K562 (cell line): Measurements from ENCODE around the gene HPD. TPM values are rescaled to one million over a fixed set of nuclear protein-coding genes. Genes with fewer than 3 reads are reported as not detected.

Experiments used
- CAMTA2 ChIP-seq: fragments of 250-450 bp; sonication (Bioruptor Pico); conservative IDR thresholded peaks from 2 replicates; pipeline ENCODE4 v1.5.1; 2022
- CBX5 ChIP-seq: IDR thresholded peaks from 2 replicates; pipeline ENCODE4 v1.6.1; 2014; ENCODE audit warnings: low read depth, borderline replicate concordance
- CHCHD3 ChIP-seq: fragments of 250-450 bp; sonication (Bioruptor Pico); IDR thresholded peaks from 2 replicates; pipeline ENCODE4 v2.1.2; 2022; ENCODE audit warnings: mild to moderate bottlenecking
- EHMT2 ChIP-seq: fragments of 450-650 bp; IDR thresholded peaks from 2 replicates; pipeline ENCODE4 v1.6.1; 2018; ENCODE audit warnings: antibody characterized with exemption
- ESRRB ChIP-seq: fragments of 250-450 bp; sonication (Bioruptor Pico); IDR thresholded peaks from 2 replicates; pipeline ENCODE4 v1.5.0; 2020; ENCODE audit warnings: mild to moderate bottlenecking, moderate library complexity, borderline replicate concordance
- HMG20B ChIP-seq: fragments of 250-450 bp; sonication (Bioruptor Pico); IDR thresholded peaks from 2 replicates; pipeline ENCODE4 v1.5.0; 2021; ENCODE audit warnings: mild to moderate bottlenecking
- MYC ChIP-seq, 2 experiments: fragments of 250-450 bp in 1 of 2; sonication (Bioruptor Pico) in 1 of 2; IDR thresholded peaks; 2 replicates each; pipeline versions ENCODE4 v1.5.1 to v1.6.1; 2012 to 2021; ENCODE audit warnings: low read depth in 2 of 2, borderline replicate concordance in 1 of 2, improper control_type of control experiment in 1 of 2, low read length in 1 of 2, mild to moderate bottlenecking in 1 of 2, moderate library complexity in 1 of 2
- MYNN ChIP-seq, 2 experiments: sonication (generic); formaldehyde crosslinking in 1 of 2; IDR thresholded peaks; 2 replicates each; pipeline versions ENCODE4 v1.5.0 to v1.6.1; 2016 to 2020; ENCODE audit warnings: antibody characterized with exemption in 1 of 2, missing genetic modification reagents in 1 of 2
- RBM39 ChIP-seq: fragments of 200-400 bp; formaldehyde crosslinking; optimal IDR thresholded peaks from 2 replicates; pipeline ENCODE3; 2018; ENCODE audit warnings: low read depth, low read length
- RNF2 ChIP-seq: sonication (generic); IDR thresholded peaks from 2 replicates; pipeline ENCODE4 v1.6.1; 2016
- SMAD4 ChIP-seq: fragments of 250-450 bp; sonication (Bioruptor Pico); conservative IDR thresholded peaks from 2 replicates; pipeline ENCODE4 v1.8.0; 2021; ENCODE audit warnings: inconsistent platforms, mild to moderate bottlenecking, moderate library complexity
- SP2 ChIP-seq: IDR thresholded peaks from 2 replicates; pipeline ENCODE4 v1.6.1; 2011; ENCODE audit warnings: mild to moderate bottlenecking, low read depth, low read length, moderate library complexity; ENCODE audit not compliant: poor library complexity, severe bottlenecking; ENCODE audit errors: extremely low read depth
- TAF1 ChIP-seq: IDR thresholded peaks from 2 replicates; pipeline ENCODE4 v1.6.1; 2011; ENCODE audit warnings: mild to moderate bottlenecking, low read length, moderate library complexity; ENCODE audit not compliant: insufficient read depth, control insufficient read depth, severe bottlenecking; ENCODE audit errors: extremely low read depth
- ZFP36 ChIP-seq: fragments of 150-350 bp; IDR thresholded peaks from 2 replicates; pipeline ENCODE4 v1.6.1; 2018; ENCODE audit warnings: low read length, low read depth; ENCODE audit not compliant: partially characterized antibody
- ZFPM2 ChIP-seq: fragments of 250-450 bp; sonication (Bioruptor Pico); IDR thresholded peaks from 2 replicates; pipeline ENCODE4 v1.5.1; 2022; ENCODE audit warnings: mild to moderate bottlenecking
- ZNF143 ChIP-seq: sonication (generic); formaldehyde crosslinking; IDR thresholded peaks from 2 replicates; pipeline ENCODE4 v1.9.0; 2022; ENCODE audit warnings: mild to moderate bottlenecking, missing genetic modification reagents
- ZNF354B ChIP-seq: fragments of 250-450 bp; sonication (Bioruptor Pico); IDR thresholded peaks from 2 replicates; pipeline ENCODE4 v1.4.0; 2020
- polyA plus RNA-seq, 8 experiments: library from polyadenylated mRNA; depleted of rRNA in 4 of 8; stranded (reverse) in 5 of 8; unstranded in 3 of 8; fragments of >200 nt; fragmentation: Nextera tagmentation in 2 of 8; fragmentation: Illumina TruSeq in 1 of 8; extraction: Ambion mirVana in 2 of 8; extraction: Trizol in 1 of 8; gene quantifications; 2 replicates each; pipeline versions ENCODE4 v1.2.1 to v1.2.3, GENCODE V29; 2011 to 2014; ENCODE audit warnings: inconsistent platforms in 1 of 8, missing spikeins in 1 of 8
- total RNA-seq, 7 experiments: library from RNA; depleted of rRNA in 6 of 7; stranded (reverse); fragments of >200 nt in 6 of 7; fragmentation: Illumina TruSeq in 2 of 7; extraction: Trizol in 2 of 7; gene quantifications; 2 replicates each; pipeline versions ENCODE4 v1.2.1 to v1.2.3, GENCODE V29; 2011 to 2021; ENCODE audit warnings: low replicate concordance in 1 of 7
- TF ChIP-seq, protein P1 (sequence below): IDR thresholded peaks from 2 replicates; pipeline ENCODE4 v1.6.1; 2012; ENCODE audit warnings: low read depth, low read length, improper control_type of control experiment, borderline replicate concordance
- TF ChIP-seq, protein P2 (sequence below): sonication (generic); formaldehyde crosslinking; IDR thresholded peaks from 2 replicates; pipeline ENCODE4 v1.8.0; 2023; ENCODE audit warnings: mild to moderate bottlenecking, missing genetic modification reagents
- TF ChIP-seq, protein P3 (sequence below), 3 experiments: fragments of 200-800 bp in 1 of 3; sonication (Bioruptor generic) in 1 of 3; sonication (generic) in 1 of 3; formaldehyde crosslinking in 1 of 3; IDR thresholded peaks; 2 replicates each; pipeline versions ENCODE4 v1.6.1 to v1.8.0; 2016 to 2022; ENCODE audit warnings: mild to moderate bottlenecking in 2 of 3, missing compliant biosample characterization in 2 of 3, missing genetic modification characterization in 2 of 3, missing genetic modification reagents in 1 of 3

HPD gene
- total and polyA plus RNA-seq, 9 of the 15 experiments (the other 6 are each of a cell fraction or from before 2014, with no cell fraction given), result 0.06 to 0.29 (median 0.07) TPM; not detected in 4

DNA sequence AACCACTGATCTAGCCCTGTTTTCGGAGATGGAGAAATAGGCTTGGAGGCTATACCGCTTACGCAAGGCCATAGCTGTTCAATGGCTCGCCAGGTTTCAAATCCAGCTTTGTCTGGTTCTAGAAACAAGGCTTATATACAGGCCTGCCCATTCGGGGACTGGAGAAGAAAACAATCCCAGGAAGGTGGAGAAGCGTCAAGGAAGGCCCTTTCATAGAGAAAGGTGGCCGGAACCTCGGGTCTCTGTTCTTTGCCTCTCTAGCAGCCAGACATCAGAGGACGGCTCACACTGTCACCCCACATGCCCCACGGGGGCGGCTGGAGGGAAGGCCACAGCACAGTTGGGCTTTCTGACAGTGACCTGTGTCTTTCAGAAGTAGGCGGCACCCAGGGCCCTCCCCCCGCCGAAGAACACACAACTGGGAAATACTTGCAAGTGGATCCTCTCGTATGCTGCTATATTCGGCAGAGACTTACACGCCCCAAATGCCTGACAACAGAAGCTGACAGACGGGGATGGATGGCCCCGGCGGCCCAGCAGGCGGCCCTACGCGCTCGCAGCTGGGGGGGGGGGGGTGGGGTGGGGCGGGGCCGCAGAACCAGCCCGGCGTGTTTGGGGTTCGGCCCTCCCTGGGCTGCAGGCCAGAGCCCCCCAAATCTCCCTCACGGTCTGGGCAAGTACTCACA, 59.4 kb downstream of the HPD start (continued):
- TF ChIP-seq TAF1 (peak; percentile 60), MYNN (IDR thresholded peaks at IDR 0.05) (no peak), MYNN (CRISPR knock-in tag; IDR thresholded peaks at IDR 0.05) (no peak), CHCHD3 (CRISPR knock-in tag) (no peak), ZFPM2 (CRISPR knock-in tag) (no peak), MYC (IDR thresholded peaks at IDR 0.05; ENCODE audit: low read depth, low read length) (0 out of 2 replicates have a peak, but pooled peaks have one; percentile 23), MYC (CRISPR knock-in tag; IDR thresholded peaks at IDR 0.05; ENCODE audit: borderline replicate concordance, low read depth) (no peak), ZNF354B (no peak), EHMT2 (no peak), CBX5 (no peak), RNF2 (no peak; the same call in 1 of the 2 replicates), SMAD4 (no peak; the same call in 1 of the 2 replicates), ZNF143 (CRISPR knock-in tag) (no peak), CAMTA2 (CRISPR knock-in tag) (no peak), HMG20B (CRISPR knock-in tag) (no peak), SP2 (no peak), ESRRB (no peak), ZFP36 (no peak), RBM39 (no peak)
- TF ChIP-seq, protein P1, sequence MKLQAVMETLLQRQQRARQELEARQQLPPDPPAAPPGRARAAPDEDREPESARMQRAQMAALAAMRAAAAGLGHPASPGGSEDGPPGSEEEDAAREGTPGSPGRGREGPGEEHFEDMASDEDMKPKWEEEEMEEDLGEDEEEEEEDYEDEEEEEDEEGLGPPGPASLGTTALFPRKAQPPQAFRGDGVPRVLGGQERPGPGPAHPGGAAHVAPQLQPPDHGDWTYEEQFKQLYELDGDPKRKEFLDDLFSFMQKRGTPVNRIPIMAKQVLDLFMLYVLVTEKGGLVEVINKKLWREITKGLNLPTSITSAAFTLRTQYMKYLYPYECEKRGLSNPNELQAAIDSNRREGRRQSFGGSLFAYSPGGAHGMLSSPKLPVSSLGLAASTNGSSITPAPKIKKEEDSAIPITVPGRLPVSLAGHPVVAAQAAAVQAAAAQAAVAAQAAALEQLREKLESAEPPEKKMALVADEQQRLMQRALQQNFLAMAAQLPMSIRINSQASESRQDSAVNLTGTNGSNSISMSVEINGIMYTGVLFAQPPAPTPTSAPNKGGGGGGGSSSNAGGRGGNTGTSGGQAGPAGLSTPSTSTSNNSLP, result no peak
- TF ChIP-seq, protein P2, sequence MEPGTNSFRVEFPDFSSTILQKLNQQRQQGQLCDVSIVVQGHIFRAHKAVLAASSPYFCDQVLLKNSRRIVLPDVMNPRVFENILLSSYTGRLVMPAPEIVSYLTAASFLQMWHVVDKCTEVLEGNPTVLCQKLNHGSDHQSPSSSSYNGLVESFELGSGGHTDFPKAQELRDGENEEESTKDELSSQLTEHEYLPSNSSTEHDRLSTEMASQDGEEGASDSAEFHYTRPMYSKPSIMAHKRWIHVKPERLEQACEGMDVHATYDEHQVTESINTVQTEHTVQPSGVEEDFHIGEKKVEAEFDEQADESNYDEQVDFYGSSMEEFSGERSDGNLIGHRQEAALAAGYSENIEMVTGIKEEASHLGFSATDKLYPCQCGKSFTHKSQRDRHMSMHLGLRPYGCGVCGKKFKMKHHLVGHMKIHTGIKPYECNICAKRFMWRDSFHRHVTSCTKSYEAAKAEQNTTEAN (CRISPR knock-in tag), result no peak
- TF ChIP-seq, protein P3, sequence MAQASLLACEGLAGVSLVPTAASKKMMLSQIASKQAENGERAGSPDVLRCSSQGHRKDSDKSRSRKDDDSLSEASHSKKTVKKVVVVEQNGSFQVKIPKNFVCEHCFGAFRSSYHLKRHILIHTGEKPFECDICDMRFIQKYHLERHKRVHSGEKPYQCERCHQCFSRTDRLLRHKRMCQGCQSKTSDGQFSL (CRISPR knock-in tag; IDR thresholded peaks at IDR 0.05), result no peak
- TF ChIP-seq, protein P3 (tag; IDR thresholded peaks at IDR 0.05), result peak in 1 of 2 experiments; percentile 99; a peak in 2 of 4 replicates
